Spleen (tissue), 11 donors: ENCODE data around the gene TRIM45. TPM values are rescaled to one million over a fixed set of nuclear protein-coding genes. Genes with fewer than 3 reads are reported as not detected.

Source experiments
- DNase-seq: peaks from one replicate; pipeline ENCODE4 v3.0.0-alpha.2; 2020
- H3K27ac ChIP-seq, 8 donors: fragments of 200-600 bp; sonication (generic) in 7 of 8; 1 replicate in 4 of 8; 2 replicates in 4 of 8; pipeline versions ENCODE4 v1.5.0 to v1.8.0; 2016 to 2021; ENCODE audit warnings: inconsistent platforms in 4 of 8, mild to moderate bottlenecking in 4 of 8, moderate library complexity in 1 of 8
- H3K27me3 ChIP-seq, 7 donors: fragments of 200-600 bp; sonication (generic) in 6 of 7; replicated peaks in 1 of 7; 1 replicate in 4 of 7; 2 replicates in 3 of 7; pipeline versions ENCODE4 v1.5.0 to v1.8.0; 2016 to 2021; ENCODE audit warnings: inconsistent platforms in 3 of 7, mild to moderate bottlenecking in 1 of 7
- H3K36me3 ChIP-seq, 6 donors: fragments of 200-600 bp; sonication (generic) in 5 of 6; 1 replicate in 4 of 6; 2 replicates in 2 of 6; pipeline versions ENCODE4 v1.5.0 to v1.8.0; 2016 to 2021; ENCODE audit warnings: inconsistent platforms in 2 of 6
- H3K4me1 ChIP-seq, 6 donors: fragments of 200-600 bp; sonication (generic) in 5 of 6; 1 replicate in 3 of 6; 2 replicates in 3 of 6; pipeline versions ENCODE4 v1.5.0 to v1.8.0; 2016 to 2021; ENCODE audit warnings: inconsistent platforms in 3 of 6
- H3K4me3 ChIP-seq, 8 donors: fragments of 200-600 bp; sonication (generic) in 7 of 8; 1 replicate in 4 of 8; 2 replicates in 4 of 8; pipeline versions ENCODE4 v1.5.0 to v1.8.0; 2016 to 2021; ENCODE audit warnings: inconsistent platforms in 4 of 8, mild to moderate bottlenecking in 4 of 8, moderate library complexity in 2 of 8
- H3K9me3 ChIP-seq, 8 donors: fragments of 200-600 bp; sonication (generic) in 7 of 8; 1 replicate in 4 of 8; 2 replicates in 4 of 8; pipeline versions ENCODE4 v1.5.0 to v1.8.0; 2016 to 2021; ENCODE audit warnings: inconsistent platforms in 4 of 8
- POLR2A ChIP-seq, 3 donors: fragments of 450-650 bp; IDR thresholded peaks; one replicate each; pipeline ENCODE4 v1.5.1; 2017; ENCODE audit warnings: antibody characterized with exemption in 3 of 3, mild to moderate bottlenecking in 1 of 3
- POLR2AphosphoS5 ChIP-seq, 3 donors: sonication (generic); formaldehyde crosslinking; IDR thresholded peaks; one replicate each; pipeline ENCODE4 v1.5.1; 2017; ENCODE audit warnings: antibody characterized with exemption in 3 of 3
- WGBS, 5 donors: extraction: QIAGEN DNeasy Blood & Tissue Kit in 3 of 5; methylation state at CpG; one replicate each; pipeline versions ENCODE4 v1.1.5 to v1.1.7; 2013 to 2018; 5-methylcytosine and 5-hydroxymethylcytosine counted together
- intact Hi-C: fragments of 100-400 bp; cut with DNase I; formaldehyde crosslinking; loops from one replicate; pipeline ENCODE4 v1.15.0; 2023; ENCODE audit warnings: low total_unique reads
- polyA plus RNA-seq, 3 donors: library from polyadenylated mRNA; stranded (reverse); fragments of 200-250 nt; gene quantifications; one replicate each; pipeline ENCODE4 v1.2.1, GENCODE V29; 2013
- total RNA-seq, 7 donors: library from RNA; depleted of rRNA in 3 of 7; stranded (reverse); fragments of >200 nt in 3 of 7; fragmentation: NEBNext Ultra II Directional in 4 of 7; extraction: Animal tissue kit (Norgen Biotek cat#: 25700) in 4 of 7; gene quantifications; one replicate each; pipeline versions ENCODE4 v1.1.0 to v1.2.1, GENCODE V29; 2016 to 2021
- TF ChIP-seq, protein P1 (sequence below), 11 experiments: fragments of 200-600 bp in 7 of 11; fragments of 450-650 bp in 4 of 11; sonication (generic) in 4 of 11; IDR thresholded peaks in 8 of 11; conservative IDR thresholded peaks in 3 of 11; 1 replicate in 7 of 11; 2 replicates in 4 of 11; pipeline versions ENCODE4 v1.4.0 to v1.8.0; 2016 to 2021; ENCODE audit warnings: antibody characterized with exemption in 11 of 11, inconsistent platforms in 4 of 11, mild to moderate bottlenecking in 1 of 11
- donor health status: healthy with polysubstance abuse.
- donor health status: DM: no; HTN: no; CAD: no; lungs with moderate emphysema.
- donor health status: DM: no; HTN: no; CAD: no.
- donor health status: Bipolar disorder and iron deficiency.
- donor health status: healthy.
- donor health status: DM: no; HTN: no; CAD: no.
- donor health status: DM: yes; HTN: yes; CAD: no.

TRIM45 gene
- total and polyA plus RNA-seq, 10 donors: 1.2 to 8.1 (median 2.0) TPM

DNA sequence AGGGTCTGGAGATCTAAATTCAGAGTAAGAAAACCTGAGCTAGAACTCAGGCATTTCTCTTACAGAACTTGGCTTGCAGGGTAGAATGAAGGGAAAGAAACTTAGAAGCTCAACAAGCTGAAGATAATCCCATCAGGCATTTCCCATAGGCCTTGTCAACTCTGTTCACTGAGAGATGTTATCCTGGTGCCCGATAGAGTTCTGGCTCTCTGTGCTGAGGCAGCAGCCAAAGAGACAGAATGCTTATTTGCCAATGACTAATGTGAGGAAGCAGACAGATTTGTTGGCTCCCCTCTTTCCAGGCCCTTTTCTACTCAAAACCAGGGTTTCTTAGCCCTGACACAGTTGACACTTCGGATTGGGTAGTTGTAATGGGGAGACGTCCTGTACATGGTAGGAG is 22.3 kb upstream of the TRIM45 start:
- no peak for DNase-seq
- Histone ChIP-seq H3K9me3 (no peaks in the 10 kb centered on the region), H3K36me3 (no peaks in the 10 kb centered on the region), H3K4me1 (no peaks in the 10 kb centered on the region), H3K4me3 (no peak overlapping the region), H3K27ac (no peak overlapping the region), H3K27me3 (peaks cover 0 to 5% (median 0%) of the 10 kb centered on the region in 7 donors)
- TF ChIP-seq POLR2AphosphoS5 (IDR thresholded peaks at IDR 0.05) (no peak), POLR2A (IDR thresholded peaks at IDR 0.05) (no peak)
- TF ChIP-seq, protein P1, sequence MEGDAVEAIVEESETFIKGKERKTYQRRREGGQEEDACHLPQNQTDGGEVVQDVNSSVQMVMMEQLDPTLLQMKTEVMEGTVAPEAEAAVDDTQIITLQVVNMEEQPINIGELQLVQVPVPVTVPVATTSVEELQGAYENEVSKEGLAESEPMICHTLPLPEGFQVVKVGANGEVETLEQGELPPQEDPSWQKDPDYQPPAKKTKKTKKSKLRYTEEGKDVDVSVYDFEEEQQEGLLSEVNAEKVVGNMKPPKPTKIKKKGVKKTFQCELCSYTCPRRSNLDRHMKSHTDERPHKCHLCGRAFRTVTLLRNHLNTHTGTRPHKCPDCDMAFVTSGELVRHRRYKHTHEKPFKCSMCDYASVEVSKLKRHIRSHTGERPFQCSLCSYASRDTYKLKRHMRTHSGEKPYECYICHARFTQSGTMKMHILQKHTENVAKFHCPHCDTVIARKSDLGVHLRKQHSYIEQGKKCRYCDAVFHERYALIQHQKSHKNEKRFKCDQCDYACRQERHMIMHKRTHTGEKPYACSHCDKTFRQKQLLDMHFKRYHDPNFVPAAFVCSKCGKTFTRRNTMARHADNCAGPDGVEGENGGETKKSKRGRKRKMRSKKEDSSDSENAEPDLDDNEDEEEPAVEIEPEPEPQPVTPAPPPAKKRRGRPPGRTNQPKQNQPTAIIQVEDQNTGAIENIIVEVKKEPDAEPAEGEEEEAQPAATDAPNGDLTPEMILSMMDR (IDR thresholded peaks at IDR 0.05 in 8 of 11, conservative IDR thresholded peaks at IDR 0.05 in 3 of 11): no peak
- WGBS, 5 donors: 88 to 97% (median 91%) methylated on average over 3 of the region's 3 CpGs
- intact Hi-C loops: no loop called here

- TF ChIP-seq, protein P1 (IDR thresholded peaks at IDR 0.05 in 8 of 11, conservative IDR thresholded peaks at IDR 0.05 in 3 of 11): no peak
- TF ChIP-seq POLR2A (IDR thresholded peaks at IDR 0.05): no peak
- no peak for TF ChIP-seq POLR2AphosphoS5 (IDR thresholded peaks at IDR 0.05)
- no peaks in the 10 kb centered on the region for H3K4me1 ChIP-seq
- no peaks in the 10 kb centered on the region for H3K9me3 ChIP-seq
- intact Hi-C loops: no loop called here
- peaks cover 0 to 5% (median 0%) of the 10 kb centered on the region in 7 donors for H3K27me3 ChIP-seq
- no peak overlapping the region for H3K4me3 ChIP-seq
- H3K27ac ChIP-seq: no peak overlapping the region
- H3K36me3 ChIP-seq: no peaks in the 10 kb centered on the region
- no peak for DNase-seq
Measured at GRCh38 chr1:117143172-117143571, 21.6 kb upstream of the TRIM45 start.

- intact Hi-C loops: no loop called here
- WGBS, 5 donors: 80 to 97% (median 91%) methylated on average over 2 of the region's 2 CpGs
Measured at GRCh38 chr1:117142200-117142599, 20.7 kb upstream of the TRIM45 start.

GRCh38 chr1:117138561-117138960 is 17.0 kb upstream of the TRIM45 start:
- no peaks in the 10 kb centered on the region for H3K9me3 ChIP-seq
- no peak overlapping the region for H3K27ac ChIP-seq
- DNase-seq: no peak
- WGBS, 5 donors: 87 to 100% (median 91%) methylated on average over 1 of the region's 1 CpG
- H3K4me3 ChIP-seq: no peak overlapping the region
- H3K36me3 ChIP-seq: no peaks in the 10 kb centered on the region
- no peak for TF ChIP-seq POLR2AphosphoS5 (IDR thresholded peaks at IDR 0.05)
- TF ChIP-seq POLR2A (IDR thresholded peaks at IDR 0.05): no peak
- TF ChIP-seq, protein P1 (IDR thresholded peaks at IDR 0.05 in 8 of 11, conservative IDR thresholded peaks at IDR 0.05 in 3 of 11): no peak
- intact Hi-C loops: no loop called here
- H3K27me3 ChIP-seq: no peaks in the 10 kb centered on the region
- H3K4me1 ChIP-seq: no peaks in the 10 kb centered on the region

More at GRCh38 chr1:117142200-117142599, 20.7 kb upstream of the TRIM45 start:
- Histone ChIP-seq H3K4me1 (no peaks in the 10 kb centered on the region), H3K9me3 (no peaks in the 10 kb centered on the region), H3K36me3 (no peaks in the 10 kb centered on the region), H3K27ac (no peak overlapping the region), H3K27me3 (peaks cover 0 to 5% (median 0%) of the 10 kb centered on the region in 7 donors), H3K4me3 (no peak overlapping the region)
- DNase-seq: no peak
- TF ChIP-seq POLR2AphosphoS5 (IDR thresholded peaks at IDR 0.05) (no peak), POLR2A (IDR thresholded peaks at IDR 0.05) (no peak)
- TF ChIP-seq, protein P1 (IDR thresholded peaks at IDR 0.05 in 8 of 11, conservative IDR thresholded peaks at IDR 0.05 in 3 of 11): no peak
